ENCODE results near the gene TMC2.
A peak's percentile ranks its signal among the peaks of the same experiment; 100 is the strongest.

The TMC2 gene

GRCh38 chr20:2578475-2579192, 42.3 kb downstream of the TMC2 start:
- no peak for DNase-seq (ENCODE audit: low read depth, low spot score)

DNA sequence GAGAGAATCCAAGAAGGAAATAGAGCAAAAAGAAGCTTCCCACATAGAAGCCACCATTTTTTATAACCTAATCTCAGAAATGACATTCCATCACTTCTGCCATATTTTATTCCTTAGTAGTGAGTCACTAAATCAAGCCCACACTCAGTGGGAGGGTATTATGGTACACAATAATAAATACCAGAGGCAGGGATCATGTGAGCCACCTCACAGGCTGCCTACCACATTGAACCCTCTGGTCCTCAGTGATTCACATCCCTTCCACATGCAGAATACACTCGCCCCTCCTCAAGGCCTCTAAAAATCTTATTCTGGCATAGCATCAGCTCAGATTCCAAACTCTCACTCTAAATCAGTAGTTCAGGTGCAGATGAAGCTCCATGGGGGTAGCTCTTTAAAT, 49.4 kb downstream of the TMC2 start:
- DNase-seq (ENCODE audit: low read depth, low spot score), result peak; percentile 16

- no peak for DNase-seq (ENCODE audit: low read depth, low spot score)
These were observed 57.4 kb downstream of the TMC2 start for GRCh38 chr20:2593756-2594155.

- no peak for DNase-seq (ENCODE audit: low read depth, low spot score)
These were observed 58.7 kb downstream of the TMC2 start for GRCh38 chr20:2595076-2595475.

DNA sequence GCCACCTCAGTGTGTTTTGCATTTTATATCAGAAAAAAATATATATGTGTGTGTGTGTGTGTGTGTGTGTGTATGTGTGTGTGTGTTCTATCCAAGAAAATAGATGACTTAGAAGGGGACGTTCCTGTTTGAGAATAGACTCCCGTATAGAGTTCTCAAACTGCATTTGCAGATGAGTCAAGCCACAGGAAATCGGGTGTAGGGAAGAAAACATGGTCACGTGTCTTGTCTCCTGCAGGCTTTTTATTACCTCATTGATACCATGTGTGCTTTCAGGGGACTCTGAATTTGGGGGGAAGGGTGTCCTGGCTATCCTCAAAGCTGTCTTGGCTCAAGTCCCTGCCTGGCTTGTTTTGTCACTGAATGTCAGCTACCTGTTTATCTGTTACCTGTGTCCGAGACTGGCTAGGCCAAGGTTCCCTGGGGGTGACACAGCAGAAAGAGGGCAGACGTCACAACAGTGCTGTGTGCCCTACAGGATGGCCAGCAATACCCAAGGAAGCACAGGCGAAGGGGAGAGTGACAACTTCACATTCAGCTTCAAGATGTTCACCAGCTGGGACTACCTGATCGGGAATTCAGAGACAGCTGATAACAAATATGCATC, 60.4 kb downstream of the TMC2 start:
- peak; percentile 6 for DNase-seq (ENCODE audit: low read depth, low spot score)

DNA sequence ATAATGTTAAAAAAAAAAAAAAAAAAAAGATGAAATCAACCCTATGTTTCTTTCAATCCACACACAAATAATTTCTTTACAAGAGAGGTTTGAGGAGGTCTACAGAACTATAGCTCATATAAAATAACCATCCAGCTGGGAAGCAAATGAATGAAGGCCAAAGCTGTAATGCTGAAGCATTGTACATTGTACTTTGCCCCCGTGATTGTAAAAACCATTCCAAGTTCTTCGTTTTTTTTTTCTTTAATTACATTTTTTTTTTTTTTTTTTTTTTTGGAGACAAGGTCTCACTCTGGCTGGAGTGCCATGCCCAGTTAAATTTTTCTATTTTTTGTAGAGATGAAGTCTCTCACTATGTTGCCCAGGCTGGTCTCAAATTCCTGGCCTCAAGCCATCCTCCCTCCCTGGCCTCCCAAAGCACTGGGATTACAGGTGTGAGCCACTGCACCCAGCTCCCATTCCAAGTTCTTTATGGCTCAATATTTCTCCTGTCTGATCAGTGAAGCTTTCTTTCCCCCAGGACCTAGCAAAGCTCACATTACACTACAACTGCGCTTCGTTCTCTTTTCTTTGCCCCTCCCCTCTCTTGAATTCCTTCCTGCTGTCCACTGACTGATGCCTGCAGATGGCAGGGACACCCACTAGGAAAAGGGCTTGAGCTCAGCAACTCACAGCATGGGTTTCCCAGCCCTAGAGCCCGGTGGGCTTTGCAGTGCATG, 63.1 kb downstream of the TMC2 start:
- peak; percentile 60 for DNase-seq (ENCODE audit: low read depth, low spot score)

GRCh38 chr20:2602046-2602735, 65.8 kb downstream of the TMC2 start:
- no peak for DNase-seq (ENCODE audit: low read depth, low spot score)

GRCh38 chr20:2602746-2603145, 66.4 kb downstream of the TMC2 start:
- no peak for DNase-seq (ENCODE audit: low read depth, low spot score)

GRCh38 chr20:2603816-2604505, 67.6 kb downstream of the TMC2 start:
- no peak for DNase-seq (ENCODE audit: low read depth, low spot score)

DNA sequence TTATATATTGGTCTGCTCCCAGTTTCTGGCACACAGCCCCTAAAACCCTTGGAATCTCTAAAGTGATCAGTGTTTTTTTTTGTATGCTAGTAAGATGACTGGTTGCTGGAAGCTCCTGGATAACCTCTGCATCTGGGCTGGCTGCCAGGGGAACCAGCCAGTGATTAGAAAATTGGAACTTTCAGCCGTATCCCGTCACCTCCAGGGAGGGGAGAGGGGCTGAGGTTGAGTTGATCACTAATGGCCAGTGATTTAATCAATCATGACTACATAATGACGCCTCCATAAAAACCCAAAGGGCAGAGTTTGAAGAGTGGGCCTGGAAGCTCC, 68.1 kb downstream of the TMC2 start:
- no peak for DNase-seq (ENCODE audit: low read depth, low spot score)

DNA sequence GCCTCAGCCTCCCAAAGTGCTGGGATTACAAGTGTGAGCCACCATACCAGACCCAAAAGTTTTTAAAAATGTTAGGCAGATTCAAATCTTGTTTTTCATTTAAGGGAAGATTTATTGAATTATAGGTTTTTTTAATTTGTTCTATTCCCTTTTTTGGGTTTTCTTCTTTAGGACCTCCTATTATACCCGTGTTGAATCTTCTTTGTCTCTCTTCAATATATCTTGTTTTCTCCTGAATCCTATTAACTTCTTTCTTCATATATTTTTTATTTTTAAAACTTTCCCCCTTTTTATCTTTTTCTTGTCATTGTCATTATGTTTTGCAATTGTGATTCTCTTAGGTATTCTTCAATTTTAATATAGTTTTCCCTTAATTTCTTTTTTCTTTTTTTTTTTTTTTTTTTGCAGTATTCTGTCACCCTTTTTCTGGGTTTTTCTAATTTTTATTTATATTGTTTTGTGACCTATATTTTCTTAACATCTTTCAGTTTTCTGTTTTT, 70.2 kb downstream of the TMC2 start:
- DNase-seq (ENCODE audit: low read depth, low spot score), result no peak

DNA sequence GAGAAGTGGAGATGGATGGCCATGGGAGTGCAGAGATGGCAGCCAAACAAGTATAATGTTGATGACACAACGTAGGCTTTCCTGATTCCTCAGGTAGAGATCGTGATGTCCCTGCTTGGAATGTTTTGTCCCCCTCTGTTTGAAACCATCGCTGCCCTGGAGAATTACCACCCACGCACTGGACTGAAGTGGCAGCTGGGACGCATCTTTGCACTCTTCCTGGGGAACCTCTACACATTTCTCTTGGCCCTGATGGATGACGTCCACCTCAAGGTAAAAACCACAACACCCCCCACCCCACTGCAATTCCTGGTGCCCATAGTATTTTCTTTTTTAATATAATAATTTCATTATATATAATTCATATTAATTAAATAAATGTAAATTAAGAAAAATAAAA, 74.0 kb downstream of the TMC2 start:
- DNase-seq (ENCODE audit: low read depth, low spot score), result no peak

- DNase-seq (ENCODE audit: low read depth, low spot score), result no peak
These were observed 74.8 kb downstream of the TMC2 start for GRCh38 chr20:2610941-2611720.

DNA sequence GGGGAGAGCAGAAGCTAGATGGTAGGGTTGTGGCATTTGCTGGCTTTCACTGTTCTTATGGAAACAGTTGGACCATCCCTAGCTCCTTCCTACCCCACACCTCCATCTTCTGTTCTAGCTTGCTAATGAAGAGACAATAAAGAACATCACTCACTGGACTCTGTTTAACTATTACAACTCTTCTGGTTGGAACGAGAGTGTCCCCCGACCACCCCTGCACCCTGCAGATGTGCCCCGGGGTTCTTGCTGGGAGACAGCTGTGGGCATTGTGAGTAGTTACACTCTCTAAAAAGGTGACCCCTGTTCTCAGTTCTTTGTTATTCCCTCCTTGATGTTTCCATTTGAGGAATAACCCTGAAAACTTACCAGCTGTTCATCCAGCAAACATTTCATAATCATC, 75.7 kb downstream of the TMC2 start:
- DNase-seq (ENCODE audit: low read depth, low spot score), result no peak

GRCh38 chr20:2616634-2617033, 80.3 kb downstream of the TMC2 start:
- DNase-seq (ENCODE audit: low read depth, low spot score), result no peak

GRCh38 chr20:2617099-2617714, 80.8 kb downstream of the TMC2 start:
- DNase-seq (ENCODE audit: low read depth, low spot score), result no peak

DNA sequence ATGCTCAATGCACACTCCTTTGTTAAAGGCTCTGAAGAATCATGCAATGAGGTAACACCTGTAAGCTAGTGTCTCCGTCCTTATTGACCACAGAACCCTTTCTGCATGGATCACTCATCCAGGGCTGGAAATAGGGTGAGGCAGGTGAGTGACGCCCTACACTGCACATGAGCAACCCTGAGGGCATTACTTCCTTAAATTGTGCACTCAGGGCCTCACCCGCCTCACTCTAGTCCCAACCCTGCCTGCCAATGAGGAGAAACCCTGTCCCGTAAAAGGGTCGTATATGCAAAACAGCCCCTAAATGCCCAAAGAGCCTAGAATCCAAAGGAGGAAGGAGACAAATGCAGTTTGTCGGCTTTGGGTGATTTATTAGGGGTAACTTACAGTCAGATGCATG, 82.4 kb downstream of the TMC2 start:
- no peak for DNase-seq (ENCODE audit: low read depth, low spot score)

DNA sequence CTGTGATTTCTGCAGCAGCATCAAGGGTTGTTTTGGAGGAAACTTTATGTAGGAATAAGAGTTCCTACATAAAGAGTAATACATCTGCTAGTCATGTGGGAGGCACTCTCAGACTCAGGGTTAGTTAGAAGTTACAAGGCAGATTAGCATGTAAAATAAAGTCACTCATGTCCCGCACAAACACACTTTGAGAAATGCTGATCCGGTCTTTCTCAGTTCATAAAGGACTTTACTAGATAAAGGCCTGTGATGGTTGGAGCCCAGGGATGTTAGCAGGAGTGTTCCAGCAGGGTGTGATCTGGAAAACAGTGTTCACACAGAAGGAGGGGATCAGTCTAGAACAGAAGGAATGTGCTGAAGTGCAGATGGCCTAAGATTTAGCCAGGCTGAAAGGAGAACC, 83.0 kb downstream of the TMC2 start:
- no peak for DNase-seq (ENCODE audit: low read depth, low spot score)

DNA sequence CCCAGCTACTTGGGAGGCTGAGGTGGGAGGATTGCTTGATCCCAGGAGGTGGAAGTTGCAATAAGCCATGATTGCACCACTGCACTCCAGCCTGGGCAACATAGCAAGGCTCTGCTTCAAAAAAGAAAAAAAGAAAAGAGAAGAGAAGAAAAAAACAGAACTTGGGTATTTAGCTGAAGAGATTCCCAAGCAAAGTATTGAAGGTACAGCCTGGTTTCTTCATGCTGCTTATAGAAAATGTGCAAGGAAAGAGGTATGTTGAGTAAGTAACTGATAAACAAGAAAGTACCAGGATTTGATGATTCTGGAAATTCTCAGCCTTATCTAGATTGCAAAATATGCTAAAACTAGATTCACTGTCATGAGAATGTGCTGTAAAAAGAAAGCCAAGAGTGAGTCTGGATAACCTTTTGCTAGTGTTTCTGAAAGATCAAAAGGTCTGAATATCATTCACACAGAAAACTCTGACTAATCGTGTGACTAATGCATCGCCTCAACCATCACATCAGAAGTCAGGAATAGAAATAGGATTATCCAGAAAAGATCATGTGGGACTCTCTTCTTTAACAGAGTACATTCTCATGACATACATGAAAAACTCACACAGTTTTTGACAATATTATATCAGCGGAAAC, 83.7 kb downstream of the TMC2 start:
- DNase-seq (ENCODE audit: low read depth, low spot score), result no peak

- DNase-seq (ENCODE audit: low read depth, low spot score), result no peak
These were observed 87.8 kb downstream of the TMC2 start for GRCh38 chr20:2624190-2624589.

All from brain pericyte (primary cell).